Measurements from ENCODE around the gene ZNF569.

ZNF569 gene

DNA sequence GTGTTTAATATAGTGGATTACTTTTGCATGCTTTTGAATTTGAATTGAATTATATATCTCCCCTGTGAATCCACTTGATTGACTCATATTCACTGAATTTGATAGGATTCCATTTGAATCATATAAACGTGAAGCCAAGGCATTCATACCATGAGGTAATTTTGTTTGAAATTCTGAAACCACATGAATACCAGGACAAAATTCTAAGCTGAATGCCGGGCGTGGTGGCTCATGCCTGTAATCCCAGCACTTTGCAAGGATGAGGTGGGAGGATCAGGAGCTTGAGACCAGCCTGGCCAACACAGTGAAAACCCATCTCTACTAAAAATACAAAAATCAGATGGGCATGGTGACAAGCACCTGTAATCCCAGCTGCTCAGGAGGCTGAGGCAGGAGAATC lies 43.9 kb upstream of the ZNF569 start:
- H3K9ac ChIP-seq (ENCODE audit: low read depth, low read length), result no peak overlapping the region
- no peaks in the 10 kb centered on the region for H3K79me2 ChIP-seq (ENCODE audit: insufficient read depth, low read length)
- DNase-seq (no peak), ATAC-seq (ENCODE audit: insufficient read depth, low read depth) (no peak)
- H3K4me1 ChIP-seq (ENCODE audit: insufficient read depth, low read length), result peaks cover 18% of the 10 kb centered on the region
- H4K20me1 ChIP-seq (ENCODE audit: insufficient read depth, low read length), result no peaks in the 10 kb centered on the region
- H3K27me3 ChIP-seq (ENCODE audit: insufficient read depth, low read length, poor library complexity), result no peaks in the 10 kb centered on the region
- H3K9me3 ChIP-seq (ENCODE audit: insufficient read depth, low read length, severe bottlenecking), result peaks cover 29% of the 10 kb centered on the region
- TF ChIP-seq, protein P1, sequence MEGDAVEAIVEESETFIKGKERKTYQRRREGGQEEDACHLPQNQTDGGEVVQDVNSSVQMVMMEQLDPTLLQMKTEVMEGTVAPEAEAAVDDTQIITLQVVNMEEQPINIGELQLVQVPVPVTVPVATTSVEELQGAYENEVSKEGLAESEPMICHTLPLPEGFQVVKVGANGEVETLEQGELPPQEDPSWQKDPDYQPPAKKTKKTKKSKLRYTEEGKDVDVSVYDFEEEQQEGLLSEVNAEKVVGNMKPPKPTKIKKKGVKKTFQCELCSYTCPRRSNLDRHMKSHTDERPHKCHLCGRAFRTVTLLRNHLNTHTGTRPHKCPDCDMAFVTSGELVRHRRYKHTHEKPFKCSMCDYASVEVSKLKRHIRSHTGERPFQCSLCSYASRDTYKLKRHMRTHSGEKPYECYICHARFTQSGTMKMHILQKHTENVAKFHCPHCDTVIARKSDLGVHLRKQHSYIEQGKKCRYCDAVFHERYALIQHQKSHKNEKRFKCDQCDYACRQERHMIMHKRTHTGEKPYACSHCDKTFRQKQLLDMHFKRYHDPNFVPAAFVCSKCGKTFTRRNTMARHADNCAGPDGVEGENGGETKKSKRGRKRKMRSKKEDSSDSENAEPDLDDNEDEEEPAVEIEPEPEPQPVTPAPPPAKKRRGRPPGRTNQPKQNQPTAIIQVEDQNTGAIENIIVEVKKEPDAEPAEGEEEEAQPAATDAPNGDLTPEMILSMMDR (IDR thresholded peaks at IDR 0.05; ENCODE audit: borderline replicate concordance, extremely low read depth, low read length, poor library complexity, severe bottlenecking), result no peak
- no peak for TF ChIP-seq EZH2 (IDR thresholded peaks at IDR 0.05; ENCODE audit: borderline replicate concordance, low read depth, low read length, severe bottlenecking)
- H3K4me3 ChIP-seq (ENCODE audit: low read depth in 1 of 2, low read length in 2 of 2), result no peak overlapping the region
- no peaks in the 10 kb centered on the region for H3K36me3 ChIP-seq (ENCODE audit: insufficient read depth, low read length)
- no peak overlapping the region for H3K27ac ChIP-seq (ENCODE audit: low read length)
- no peak overlapping the region for H3K4me2 ChIP-seq (ENCODE audit: insufficient read depth, low read length)
- H2AFZ ChIP-seq (ENCODE audit: low read depth, low read length), result no peak overlapping the region

DNA sequence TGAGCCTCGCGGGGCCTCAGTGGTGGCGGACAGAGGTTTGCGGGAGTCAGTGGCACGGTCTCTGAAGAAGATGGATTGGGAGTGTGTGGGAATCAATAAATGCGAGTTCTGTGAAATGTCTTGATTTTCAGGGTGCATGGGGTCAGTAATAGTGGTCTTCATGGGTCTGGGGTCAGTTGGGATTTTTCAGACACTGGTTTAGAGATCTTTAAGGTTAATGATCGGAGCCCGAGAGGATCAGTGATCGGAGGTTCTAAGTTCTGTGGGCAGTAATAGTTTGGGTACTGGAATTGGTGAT lies 39.9 kb upstream of the ZNF569 start:
- no peak overlapping the region for H3K9ac ChIP-seq (ENCODE audit: low read depth, low read length)
- no peak overlapping the region for H3K4me2 ChIP-seq (ENCODE audit: insufficient read depth, low read length)
- no peaks in the 10 kb centered on the region for H3K79me2 ChIP-seq (ENCODE audit: insufficient read depth, low read length)
- H3K27me3 ChIP-seq (ENCODE audit: insufficient read depth, low read length, poor library complexity), result no peaks in the 10 kb centered on the region
- H3K36me3 ChIP-seq (ENCODE audit: insufficient read depth, low read length), result no peaks in the 10 kb centered on the region
- H3K9me3 ChIP-seq (ENCODE audit: insufficient read depth, low read length, severe bottlenecking), result peaks cover 27% of the 10 kb centered on the region
- H2AFZ ChIP-seq (ENCODE audit: low read depth, low read length), result no peak overlapping the region
- TF ChIP-seq, protein P1 (IDR thresholded peaks at IDR 0.05; ENCODE audit: borderline replicate concordance, extremely low read depth, low read length, poor library complexity, severe bottlenecking), result no peak
- TF ChIP-seq EZH2 (IDR thresholded peaks at IDR 0.05; ENCODE audit: borderline replicate concordance, low read depth, low read length, severe bottlenecking), result no peak
- DNase-seq (no peak), ATAC-seq (ENCODE audit: insufficient read depth, low read depth) (no peak)
- no peaks in the 10 kb centered on the region for H3K4me1 ChIP-seq (ENCODE audit: insufficient read depth, low read length)
- H4K20me1 ChIP-seq (ENCODE audit: insufficient read depth, low read length), result no peaks in the 10 kb centered on the region
- no peak overlapping the region for H3K27ac ChIP-seq (ENCODE audit: low read length)
- no peak overlapping the region for H3K4me3 ChIP-seq (ENCODE audit: low read depth in 1 of 2, low read length in 2 of 2)

DNA sequence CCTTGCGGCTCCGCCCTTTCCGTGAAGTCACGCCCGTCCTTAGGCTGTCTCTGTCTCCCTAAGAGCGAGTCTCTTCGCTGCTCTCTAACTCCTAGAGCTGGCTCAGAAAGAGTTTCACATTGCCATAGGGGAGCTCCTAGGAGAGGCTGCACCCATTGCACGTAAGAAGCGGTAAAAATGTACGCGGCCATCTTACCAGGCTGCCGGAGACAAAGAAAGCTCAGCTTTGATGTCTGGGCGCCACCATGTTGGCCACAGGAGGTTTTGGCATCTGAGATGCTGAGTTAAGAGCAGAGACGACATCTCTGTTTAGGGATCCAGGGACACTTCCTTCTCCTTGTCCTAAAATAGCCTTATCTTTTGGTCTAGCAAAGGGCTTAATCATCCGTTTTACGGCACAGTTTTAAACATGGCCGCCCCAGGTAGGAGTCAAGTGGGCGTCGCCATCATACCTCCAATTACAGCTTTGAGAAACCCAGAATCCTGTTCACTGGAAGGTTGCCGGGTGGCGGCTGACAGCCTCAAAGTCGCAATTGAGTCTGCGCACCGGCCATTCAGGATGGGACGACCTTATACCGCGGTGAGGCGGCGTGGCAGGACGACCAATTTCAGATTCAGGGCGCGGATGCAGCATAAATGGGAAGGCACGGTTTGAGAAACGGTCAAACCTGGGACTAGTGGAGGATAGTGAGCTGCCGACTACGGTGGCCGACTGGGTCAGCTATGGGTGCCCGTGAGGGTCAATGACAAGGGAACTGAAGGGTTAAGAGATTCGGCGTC lies 39.3 kb upstream of the ZNF569 start, which contains the start of gene ZNF793:
Gene ZNF793, plus strand, starts transcription at position 553 of the 780 bp plus-strand sequence. CDS start 16,501 bp downstream, outside the sequence.
- H3K9ac ChIP-seq (ENCODE audit: low read depth, low read length), result no peak within 1 kb of the TSS
- peaks cover 27% of the 10 kb centered on the region for H3K9me3 ChIP-seq (ENCODE audit: insufficient read depth, low read length, severe bottlenecking)
- no peaks in the 10 kb centered on the region for H3K36me3 ChIP-seq (ENCODE audit: insufficient read depth, low read length)
- no peaks in the 10 kb centered on the region for H4K20me1 ChIP-seq (ENCODE audit: insufficient read depth, low read length)
- ATAC-seq (ENCODE audit: insufficient read depth, low read depth) (no peak), DNase-seq (no peak)
- no peak within 1 kb of the TSS for H2AFZ ChIP-seq (ENCODE audit: low read depth, low read length)
- H3K27ac ChIP-seq (ENCODE audit: low read length), result no peak within 1 kb of the TSS
- TF ChIP-seq, protein P1 (IDR thresholded peaks at IDR 0.05; ENCODE audit: borderline replicate concordance, extremely low read depth, low read length, poor library complexity, severe bottlenecking), result no peak
- TF ChIP-seq EZH2 (IDR thresholded peaks at IDR 0.05; ENCODE audit: borderline replicate concordance, low read depth, low read length, severe bottlenecking), result no peak
- H3K4me1 ChIP-seq (ENCODE audit: insufficient read depth, low read length), result no peaks in the 10 kb centered on the region
- H3K4me2 ChIP-seq (ENCODE audit: insufficient read depth, low read length), result no peak within 1 kb of the TSS
- no peaks in the 10 kb centered on the region for H3K27me3 ChIP-seq (ENCODE audit: insufficient read depth, low read length, poor library complexity)
- H3K4me3 ChIP-seq (ENCODE audit: low read depth in 1 of 2, low read length in 2 of 2), result no peak within 1 kb of the TSS
- H3K79me2 ChIP-seq (ENCODE audit: insufficient read depth, low read length), result no peaks in the 10 kb centered on the region
